ENCODE data around the gene PPP1R3G. TPM values are rescaled to one million over a fixed set of nuclear protein-coding genes. Genes with fewer than 3 reads are reported as not detected.
A peak's percentile ranks its signal among the peaks of the same experiment; 100 is the strongest.
"Not testable (repeated sequence)": the region's sequence is repeated elsewhere in the genome, so short reads cannot be mapped to it uniquely, and the experiment has no call there.

The PPP1R3G gene
- total RNA-seq = 2.8 TPM

DNA sequence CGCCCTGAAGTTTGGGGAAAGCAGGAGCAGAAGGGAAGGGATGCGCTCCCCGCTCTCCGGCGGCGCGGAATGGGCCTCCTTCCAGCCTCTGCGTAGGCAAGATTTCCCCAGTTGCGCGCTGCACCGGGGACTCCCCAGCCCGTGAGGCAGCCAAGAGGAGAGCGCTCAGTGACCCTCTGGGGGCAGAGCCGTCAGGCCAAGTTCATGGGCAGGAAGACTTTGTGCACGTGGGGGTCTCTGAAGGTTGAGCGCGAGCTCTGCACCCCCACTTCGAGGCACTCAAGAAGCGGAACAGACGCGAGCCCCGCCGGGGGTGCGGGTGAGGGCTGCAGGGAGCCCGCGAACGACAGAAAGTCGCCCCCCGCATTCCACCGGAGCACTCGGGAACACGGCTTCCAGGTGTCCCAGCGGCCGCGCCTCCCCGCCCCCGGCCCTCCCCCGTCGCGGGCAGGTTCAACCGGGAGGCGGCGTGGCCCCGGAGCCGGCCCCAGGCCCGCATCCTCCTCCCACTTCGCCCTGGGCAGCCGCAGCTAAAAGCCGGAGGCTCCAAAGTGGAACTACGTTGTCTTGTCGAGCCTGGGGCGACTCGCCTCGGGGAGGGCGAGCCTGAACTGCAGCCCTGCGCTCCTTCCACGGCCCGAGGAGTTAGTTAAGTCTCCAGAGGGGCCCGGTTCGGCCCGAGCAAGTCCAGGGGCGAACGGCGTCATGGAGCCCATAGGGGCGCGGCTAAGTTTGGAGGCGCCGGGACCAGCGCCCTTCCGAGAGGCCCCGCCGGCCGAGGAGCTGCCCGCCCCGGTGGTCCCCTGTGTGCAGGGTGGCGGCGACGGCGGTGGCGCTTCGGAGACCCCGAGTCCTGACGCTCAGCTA lies at the start of gene PPP1R3G:
Gene PPP1R3G, plus strand, starts transcription at position 561 of the 867 bp plus-strand sequence. Its CDS starts 145 bp downstream, at position 706.
- peak; percentile 45 for DNase-seq (ENCODE audit: low spot score)

- no peak for DNase-seq (ENCODE audit: low spot score)
Measured at GRCh38 chr6:5036269-5036668, 48.9 kb upstream of the PPP1R3G start.

GRCh38 chr6:5041955-5042354 lies 43.2 kb upstream of the PPP1R3G start:
- DNase-seq (ENCODE audit: low spot score) = no peak

DNA sequence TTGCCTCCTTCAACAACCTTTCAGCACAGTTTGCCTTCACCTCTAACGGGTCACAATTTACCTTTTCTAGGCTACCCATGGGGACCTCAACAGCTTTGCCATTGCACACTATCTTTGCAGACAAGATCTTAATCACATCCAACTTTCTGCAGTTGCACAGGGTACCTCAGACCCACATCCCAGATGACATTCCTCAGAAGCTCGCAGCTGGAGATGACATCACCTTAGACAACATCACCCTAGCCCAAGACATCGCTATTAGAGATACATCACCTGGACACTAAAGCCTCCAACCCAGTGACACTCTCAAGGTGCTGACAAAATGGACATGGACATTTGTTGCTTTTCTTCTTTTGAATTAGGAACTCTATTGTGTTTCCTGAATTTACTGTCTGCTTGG lies 42.7 kb upstream of the PPP1R3G start:
- no peak for DNase-seq (ENCODE audit: low spot score)

- DNase-seq (ENCODE audit: low spot score) = no peak
Measured at GRCh38 chr6:5044866-5045265, 40.3 kb upstream of the PPP1R3G start.

DNA sequence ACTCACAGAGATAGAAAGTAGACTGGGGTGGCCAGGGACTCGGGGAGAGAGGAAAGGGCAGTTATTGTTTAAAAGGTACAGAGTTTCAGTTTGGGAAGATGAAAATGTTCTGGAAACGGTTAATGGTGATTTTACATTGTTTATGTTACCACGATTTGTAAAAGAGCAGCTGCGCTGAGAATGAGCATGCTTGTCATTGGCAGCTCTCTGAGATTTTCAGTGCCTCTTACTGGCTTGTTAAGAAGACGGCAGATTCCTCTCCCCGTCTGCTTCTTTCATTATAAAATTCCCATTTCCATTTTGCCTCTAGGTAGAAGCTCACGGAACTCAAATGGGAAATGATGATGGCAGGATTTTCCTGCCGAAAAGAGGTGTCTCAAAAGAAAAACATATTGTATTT lies 39.7 kb upstream of the PPP1R3G start:
- no peak for DNase-seq (ENCODE audit: low spot score)

DNA sequence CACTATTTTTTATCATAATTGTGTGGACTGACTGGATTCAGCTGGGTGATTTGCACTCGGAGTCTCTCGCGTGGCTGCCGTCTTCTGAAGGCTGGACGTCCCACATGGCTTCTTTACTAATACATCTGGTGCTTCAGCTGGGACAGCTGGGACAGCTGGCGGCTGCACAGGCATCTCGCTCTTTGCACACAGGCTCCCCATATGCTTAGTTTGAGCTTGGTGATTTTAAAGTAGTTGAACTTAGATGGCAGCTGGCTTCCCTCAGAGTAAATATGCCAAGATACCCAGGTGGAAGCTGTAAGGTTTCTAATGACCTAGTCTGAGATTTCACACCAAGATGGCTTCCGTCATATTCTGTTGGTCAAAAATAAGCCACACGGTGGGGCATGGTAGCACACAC lies 38.7 kb upstream of the PPP1R3G start:
- DNase-seq (ENCODE audit: low spot score) = no peak

DNA sequence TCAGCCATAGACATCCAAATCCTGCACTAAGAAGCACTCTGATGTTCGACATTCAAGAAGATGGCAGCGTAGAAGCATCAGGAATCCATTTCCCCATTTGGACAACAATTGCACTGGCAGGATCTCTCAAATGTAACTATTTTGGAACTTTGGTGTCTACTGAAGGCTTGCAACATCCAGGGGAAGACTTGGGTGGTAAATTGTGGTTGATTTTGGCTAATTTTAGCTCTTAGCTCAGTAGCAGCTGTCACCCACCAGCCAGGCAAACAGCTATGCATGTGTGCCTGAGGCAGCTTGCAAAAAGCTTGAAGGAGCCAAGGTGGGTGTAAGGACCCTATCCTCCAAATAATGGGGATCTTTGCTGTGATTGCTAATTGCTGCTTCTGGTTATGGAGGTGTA lies 35.1 kb upstream of the PPP1R3G start:
- DNase-seq (ENCODE audit: low spot score) = no peak

DNA sequence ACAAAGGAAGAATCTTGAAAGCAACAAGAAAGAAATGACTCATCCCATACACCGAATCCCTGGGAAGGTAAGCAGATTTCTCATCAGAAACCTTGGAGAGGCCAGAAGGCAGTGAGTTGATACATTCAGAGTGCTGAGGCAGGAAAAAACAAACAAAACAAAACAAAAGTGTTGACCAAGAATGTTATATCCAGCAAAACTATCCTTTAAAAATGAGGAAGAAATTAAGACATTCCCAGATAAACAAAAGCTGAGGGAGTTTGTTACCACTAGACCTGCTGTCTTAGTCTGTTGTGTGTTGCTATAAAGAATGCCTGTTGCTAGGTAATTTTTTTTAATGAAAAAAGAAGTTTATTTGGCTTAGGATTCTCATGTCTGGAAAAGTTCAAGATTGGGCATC lies 33.7 kb upstream of the PPP1R3G start:
- DNase-seq (ENCODE audit: low spot score) = no peak

GRCh38 chr6:5053038-5053437 lies 32.1 kb upstream of the PPP1R3G start:
- DNase-seq (ENCODE audit: low spot score) = no peak

GRCh38 chr6:5053864-5054244 lies 31.3 kb upstream of the PPP1R3G start:
- DNase-seq (ENCODE audit: low spot score) = no peak

GRCh38 chr6:5054245-5054873 lies 30.8 kb upstream of the PPP1R3G start:
- no peak for DNase-seq (ENCODE audit: low spot score)

GRCh38 chr6:5055118-5055517 lies 30.0 kb upstream of the PPP1R3G start:
- no peak for DNase-seq (ENCODE audit: low spot score)

DNA sequence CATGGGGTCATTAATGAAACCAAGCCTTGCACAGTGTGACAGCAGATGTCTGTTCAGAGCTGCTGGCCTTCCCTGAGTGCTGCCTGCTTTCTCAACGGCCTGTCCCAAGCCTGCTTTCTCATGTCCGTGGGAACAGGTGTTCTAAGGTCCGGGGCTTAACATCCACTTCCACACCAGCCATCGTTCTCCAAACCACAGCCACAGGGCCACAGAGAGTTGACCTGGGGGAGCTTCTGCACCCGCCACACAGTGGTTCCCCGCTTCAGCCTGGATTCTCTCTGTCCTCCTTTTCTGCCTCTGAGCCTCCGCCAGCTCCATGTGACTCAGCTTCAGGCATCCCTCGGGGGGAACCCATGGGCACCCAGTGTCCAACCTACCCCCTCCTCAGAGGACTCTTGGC lies 26.9 kb upstream of the PPP1R3G start:
- DNase-seq (ENCODE audit: low spot score) = no peak

DNA sequence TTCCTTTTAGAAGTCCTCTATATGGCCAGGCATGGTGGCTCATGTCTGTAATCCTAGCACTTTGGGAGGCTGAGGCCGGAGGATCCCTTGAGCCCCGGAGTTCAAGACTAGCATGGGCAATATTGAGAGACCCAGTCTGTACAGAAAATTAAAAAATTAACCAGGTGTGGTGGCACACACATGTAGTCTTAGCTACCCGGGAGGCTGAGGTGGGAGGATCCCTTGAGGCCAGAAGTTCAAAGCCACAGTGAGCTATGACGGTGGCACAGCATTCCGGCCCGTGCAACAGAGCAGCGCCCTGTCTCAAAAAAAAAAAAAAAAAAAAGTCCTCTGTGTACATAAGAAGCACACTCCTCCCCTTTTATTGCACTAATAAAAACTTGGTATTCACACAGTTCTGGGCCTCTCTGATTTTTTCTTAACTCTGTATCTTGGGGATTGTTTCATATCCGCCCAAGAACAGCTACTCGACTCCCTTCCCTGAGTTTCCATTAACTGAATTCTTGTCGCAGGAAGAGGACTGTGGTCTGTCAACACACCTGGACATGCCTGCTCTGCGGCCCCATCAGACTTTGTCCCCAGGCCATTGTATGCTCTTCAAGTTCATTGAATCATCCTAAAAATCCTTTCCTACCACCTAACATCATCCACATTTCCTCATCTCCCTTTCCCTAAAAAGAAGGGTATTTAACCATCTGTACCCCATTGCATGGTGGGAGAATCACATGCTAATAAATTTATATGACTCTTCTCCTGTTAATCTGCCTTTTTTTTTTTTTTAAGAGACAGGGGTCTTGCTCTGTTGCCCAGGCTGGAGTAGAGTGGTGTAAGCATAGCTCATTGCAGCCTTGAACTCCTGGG lies 25.9 kb upstream of the PPP1R3G start:
- no peak for DNase-seq (ENCODE audit: low spot score)

- not testable (repeated sequence) for DNase-seq (ENCODE audit: low spot score)
Measured at GRCh38 chr6:5060439-5060838, 24.7 kb upstream of the PPP1R3G start.

DNA sequence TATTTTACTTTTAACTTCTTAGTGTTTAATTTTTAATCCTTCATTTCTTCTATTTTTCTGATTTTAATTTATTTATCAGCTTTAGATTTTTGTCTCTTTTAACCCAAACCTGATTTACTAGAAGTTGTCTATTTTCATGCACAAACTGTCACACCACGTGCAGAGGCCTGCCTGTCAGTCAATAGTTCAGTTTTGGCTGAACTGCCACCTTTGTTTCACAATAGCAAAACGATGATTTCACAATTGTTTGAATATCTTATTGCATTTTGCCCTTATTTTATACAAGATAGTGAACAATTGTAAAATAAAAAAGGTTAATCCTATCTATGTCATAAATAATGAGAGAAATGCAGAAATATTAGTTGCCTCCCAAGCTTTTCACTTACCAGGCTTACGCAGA lies 24.0 kb upstream of the PPP1R3G start:
- DNase-seq (ENCODE audit: low spot score) = no peak

DNA sequence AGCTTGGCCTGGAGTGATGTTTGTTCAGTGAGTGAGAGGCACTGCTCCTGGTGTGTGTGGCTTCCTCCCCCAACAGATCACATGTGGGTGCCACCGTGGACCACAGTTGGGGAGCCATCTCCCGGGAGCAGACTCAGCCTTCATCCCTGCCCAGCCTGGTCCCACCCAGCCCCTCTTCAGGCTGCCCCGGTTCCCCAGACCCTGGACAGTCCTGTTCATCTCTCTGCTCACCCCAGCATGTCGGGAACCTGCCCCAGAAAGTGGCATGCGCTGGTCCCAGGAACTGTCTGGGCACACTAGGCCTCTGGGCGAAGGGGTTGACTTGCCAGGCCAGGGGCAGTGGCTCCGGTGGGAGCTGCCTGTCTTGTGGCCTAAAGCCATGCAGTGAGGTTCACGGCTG lies 21.5 kb upstream of the PPP1R3G start:
- no peak for DNase-seq (ENCODE audit: low spot score)

DNA sequence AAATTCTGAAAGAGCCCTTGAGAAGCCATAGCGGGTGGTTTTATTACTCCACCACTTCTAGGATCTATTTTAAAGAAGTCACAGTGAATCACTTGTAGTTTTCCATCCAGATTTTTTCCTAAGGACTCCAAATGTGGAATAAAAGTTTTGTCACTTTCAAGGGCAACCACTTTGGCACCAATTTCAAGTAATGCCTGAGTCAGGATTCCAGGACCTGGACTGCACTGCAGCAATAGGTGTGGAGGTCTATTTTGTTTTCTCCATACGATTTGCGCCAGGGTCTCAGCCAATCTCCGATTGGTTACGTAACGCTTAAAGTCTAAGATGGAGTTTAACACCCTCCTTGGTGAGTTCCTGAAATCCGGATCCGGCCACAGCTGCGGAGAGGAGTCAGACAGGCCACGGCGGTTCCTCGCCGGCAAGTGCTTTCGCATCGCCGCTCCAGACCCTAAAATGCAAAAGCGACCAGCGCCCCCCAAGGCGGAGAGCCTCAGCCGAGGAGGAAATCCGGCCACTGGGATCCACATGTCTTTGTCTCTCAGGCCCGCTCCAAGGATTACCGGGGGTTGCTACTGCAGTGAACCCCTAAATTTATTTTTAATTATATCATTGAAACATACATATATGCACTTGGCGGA lies 18.6 kb upstream of the PPP1R3G start:
- no peak for DNase-seq (ENCODE audit: low spot score)

- no peak for DNase-seq (ENCODE audit: low spot score)
Measured at GRCh38 chr6:5067305-5067704, 17.8 kb upstream of the PPP1R3G start.

GRCh38 chr6:5068153-5068751 lies 16.9 kb upstream of the PPP1R3G start:
- DNase-seq (ENCODE audit: low spot score) = peak; percentile 55

GRCh38 chr6:5071216-5071615 lies 13.9 kb upstream of the PPP1R3G start:
- DNase-seq (ENCODE audit: low spot score) = no peak

Data from mucosa of gallbladder (tissue), 1 donor.